NCI-H128 (cell line): ENCODE measurements around the gene ZNF48.
A peak's percentile ranks its signal among the peaks of the same experiment; 100 is the strongest.

Source experiments
- DNase-seq: peaks from one replicate; lab custom pipeline; 2025; ENCODE audit not compliant: unreplicated experiment; lab: John Stamatoyannopoulos, UW

The ZNF48 gene

DNA sequence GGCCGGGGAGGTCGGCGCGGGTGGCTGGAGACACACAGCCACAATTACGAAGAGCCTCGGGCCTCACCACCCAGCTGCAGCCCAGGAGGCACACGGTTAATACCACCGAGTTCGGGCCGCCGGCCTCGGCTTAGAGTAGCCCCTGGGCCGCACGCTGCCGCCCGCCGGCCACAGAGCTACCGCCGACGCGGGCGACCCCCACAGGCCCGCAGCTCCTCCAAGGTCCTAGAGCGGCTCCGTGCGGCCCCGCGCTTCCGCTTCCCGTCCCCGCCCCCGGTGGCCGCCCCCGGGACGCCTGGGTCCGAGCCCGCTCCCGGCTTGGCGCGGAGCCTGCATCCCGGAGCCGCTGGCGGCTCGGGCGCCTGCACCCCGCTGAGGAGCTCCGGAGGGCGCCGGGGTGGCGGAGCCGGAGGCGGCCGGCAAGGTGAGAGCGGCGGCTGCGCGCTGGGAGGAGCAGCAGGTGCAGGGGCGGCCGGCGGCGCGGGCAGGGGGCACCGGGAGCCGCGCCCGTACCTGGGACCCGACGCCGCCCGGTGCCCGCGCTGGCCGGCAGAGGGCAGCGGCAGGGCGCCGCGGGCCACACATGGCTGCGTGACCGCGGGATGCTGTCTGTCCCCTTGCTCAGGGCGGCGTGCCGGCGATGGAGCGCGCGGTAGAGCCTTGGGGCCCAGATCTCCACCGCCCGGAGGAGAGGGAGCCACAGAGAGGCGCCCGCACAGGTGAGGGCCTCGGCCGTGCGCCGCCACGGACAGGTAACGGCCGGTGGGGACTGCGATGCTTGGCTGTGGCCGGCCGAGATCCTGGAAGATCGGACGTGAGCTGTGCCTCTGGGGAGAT lies at the start of gene ZNF48:
Gene ZNF48 (plus strand): TSS at position 266 of the 837 bp plus-strand sequence. CDS start 375 bp downstream, at position 641.
- peak; percentile 55 for DNase-seq

DNA sequence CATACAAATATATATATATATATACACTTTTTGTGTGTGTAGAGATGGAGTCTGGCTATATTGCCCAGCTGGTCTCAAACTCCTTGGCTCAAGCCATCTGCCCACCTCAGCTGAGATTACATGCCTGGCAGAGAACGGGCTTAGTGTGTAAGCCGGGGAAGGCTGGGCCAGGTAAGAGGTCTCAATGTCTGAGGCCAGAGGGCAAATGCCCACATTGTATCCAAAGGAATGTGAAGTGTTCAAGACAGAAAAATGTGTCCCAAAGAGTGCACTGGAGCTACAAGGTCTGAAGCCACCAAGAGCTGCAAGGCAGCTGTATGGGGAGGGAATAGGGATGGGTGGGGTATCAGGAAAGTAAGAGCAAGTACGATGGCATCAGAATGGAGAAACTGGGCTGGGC lies 48.9 kb upstream of the ZNF48 start:
- no peak for DNase-seq

- no peak for DNase-seq
These were observed 47.1 kb upstream of the ZNF48 start for GRCh38 chr16:30348113-30348512.

DNA sequence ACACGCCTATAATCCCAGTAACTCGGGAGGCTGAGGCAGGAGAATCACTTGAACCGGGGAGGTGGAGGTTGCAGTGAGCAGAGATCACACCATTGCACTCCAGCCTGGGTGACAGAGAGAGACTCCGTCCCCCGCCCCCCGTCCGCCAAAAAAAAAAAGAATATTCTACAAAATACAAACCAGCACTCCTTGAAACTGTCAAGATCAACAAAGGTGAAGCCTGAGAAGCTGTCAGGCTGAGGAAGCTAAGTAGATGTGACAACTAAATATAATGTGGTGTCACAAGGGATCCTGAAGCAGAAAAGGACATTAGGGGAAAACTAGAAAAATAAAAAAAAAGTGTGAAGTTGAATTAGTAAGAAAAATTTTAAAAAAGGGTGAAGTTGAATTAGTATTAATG lies 46.3 kb upstream of the ZNF48 start:
- no peak for DNase-seq

DNA sequence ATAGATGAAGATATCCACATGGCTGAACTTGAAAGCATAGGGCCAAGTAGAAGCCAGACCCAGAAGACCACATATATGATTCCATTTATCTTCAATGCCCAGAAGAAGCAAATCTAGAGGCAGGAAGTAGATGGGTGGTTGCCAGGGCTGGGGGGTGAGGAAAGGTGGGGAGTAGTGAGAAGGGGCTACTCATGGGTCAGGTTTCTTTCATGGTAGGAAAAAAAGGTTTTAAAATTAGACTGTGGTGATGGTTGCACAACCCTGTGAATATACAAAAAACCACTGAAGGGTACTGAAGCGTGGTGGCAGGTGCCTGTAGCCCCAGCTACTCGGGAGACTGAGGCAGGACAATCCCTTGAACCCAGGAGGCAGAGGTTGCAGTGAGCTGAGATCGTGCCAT lies 45.5 kb upstream of the ZNF48 start:
- DNase-seq: no peak

GRCh38 chr16:30350134-30350871 lies 44.9 kb upstream of the ZNF48 start:
- no peak for DNase-seq

DNA sequence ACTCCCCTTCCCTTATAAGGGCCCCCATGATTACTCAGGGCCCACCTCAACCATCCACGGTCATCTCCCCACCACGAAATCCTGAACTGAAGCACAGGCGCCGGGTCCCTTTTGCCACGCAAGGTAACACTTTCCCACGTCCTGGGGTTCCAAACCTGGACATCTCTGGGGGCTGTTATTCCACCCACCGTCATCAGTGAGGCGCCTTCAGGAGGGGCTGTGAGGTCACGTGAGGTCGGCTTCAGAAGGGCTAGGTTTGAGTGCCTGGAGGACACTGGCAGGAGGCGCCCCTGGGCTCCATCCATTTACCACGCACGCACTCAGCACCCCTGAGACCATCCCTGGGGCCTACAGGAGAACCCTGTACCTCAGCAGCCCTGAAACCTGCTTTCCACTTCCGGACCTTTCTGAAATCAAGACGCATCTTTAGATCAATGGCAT lies 44.2 kb upstream of the ZNF48 start:
- DNase-seq: no peak

- no peak for DNase-seq
These were observed 43.4 kb upstream of the ZNF48 start for GRCh38 chr16:30351586-30352419.

- DNase-seq: no peak
These were observed 42.5 kb upstream of the ZNF48 start for GRCh38 chr16:30352488-30353401.

DNA sequence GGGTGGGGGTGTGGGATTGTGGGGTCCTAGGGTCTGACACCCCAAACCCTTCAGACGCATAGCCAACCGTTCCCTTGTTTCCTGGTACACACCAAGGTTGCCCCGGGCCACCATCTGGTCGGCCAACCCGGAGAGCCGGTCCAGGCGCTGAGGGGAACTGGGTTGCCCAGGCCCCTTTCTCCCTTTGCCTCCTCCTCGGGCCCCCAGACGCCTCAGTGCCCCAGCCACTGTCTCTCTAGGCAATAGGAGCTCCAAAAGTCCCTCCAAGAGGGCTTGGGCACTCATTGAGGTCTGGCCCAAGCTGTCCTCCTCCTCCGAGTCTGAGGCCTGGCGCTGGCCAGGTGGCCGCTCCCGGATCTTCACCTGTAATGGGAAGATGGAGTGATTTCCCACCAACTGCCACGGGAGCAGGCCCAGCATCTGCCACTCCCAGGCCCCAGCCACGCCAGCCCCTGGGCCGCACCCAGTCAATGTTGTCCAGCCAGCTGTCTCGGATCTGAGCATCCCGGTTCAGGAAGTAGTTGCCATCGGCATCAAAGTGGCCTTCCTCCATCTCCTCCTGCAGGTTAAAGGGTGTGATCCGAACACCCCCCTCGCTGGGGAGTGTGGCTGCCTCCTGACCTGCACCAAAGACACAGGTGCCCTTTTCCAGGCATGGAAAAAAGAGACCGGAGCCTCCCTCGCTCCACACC lies 41.6 kb upstream of the ZNF48 start:
- no peak for DNase-seq

DNA sequence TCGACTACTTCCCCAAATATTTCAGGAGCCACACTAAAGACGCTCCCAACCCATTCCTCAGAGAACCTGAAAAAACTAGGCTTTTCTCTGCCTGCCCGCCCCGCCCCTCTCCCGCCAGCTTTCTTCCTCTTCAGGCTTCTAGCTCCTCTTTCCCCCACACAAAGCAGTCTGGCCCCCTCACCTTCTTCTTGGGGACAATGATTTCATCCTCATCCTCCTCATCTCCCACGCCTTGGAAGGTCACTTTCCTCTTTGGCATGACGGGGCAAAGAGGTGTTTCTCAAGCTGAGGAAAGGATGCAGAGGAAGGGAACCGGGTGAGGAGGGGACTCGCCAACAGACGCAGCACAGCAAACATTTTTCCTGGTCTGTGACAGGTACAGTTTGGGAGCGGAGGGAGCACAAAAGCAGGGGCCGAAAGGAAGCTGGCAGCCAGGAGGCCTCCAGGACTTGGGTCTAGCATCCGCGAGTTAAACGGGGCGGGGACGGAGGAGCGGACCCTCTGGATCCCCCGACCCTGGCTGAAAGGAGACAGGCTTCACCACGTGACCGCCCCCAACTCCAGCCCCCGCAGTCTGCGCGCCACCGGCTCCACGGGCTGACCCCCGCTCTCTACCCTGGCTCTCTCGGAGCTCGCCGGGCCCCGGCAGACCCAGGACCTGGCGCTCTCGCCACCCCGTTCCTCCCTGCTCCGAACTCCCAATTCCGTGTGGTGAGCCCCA lies 40.6 kb upstream of the ZNF48 start:
- no peak for DNase-seq

DNA sequence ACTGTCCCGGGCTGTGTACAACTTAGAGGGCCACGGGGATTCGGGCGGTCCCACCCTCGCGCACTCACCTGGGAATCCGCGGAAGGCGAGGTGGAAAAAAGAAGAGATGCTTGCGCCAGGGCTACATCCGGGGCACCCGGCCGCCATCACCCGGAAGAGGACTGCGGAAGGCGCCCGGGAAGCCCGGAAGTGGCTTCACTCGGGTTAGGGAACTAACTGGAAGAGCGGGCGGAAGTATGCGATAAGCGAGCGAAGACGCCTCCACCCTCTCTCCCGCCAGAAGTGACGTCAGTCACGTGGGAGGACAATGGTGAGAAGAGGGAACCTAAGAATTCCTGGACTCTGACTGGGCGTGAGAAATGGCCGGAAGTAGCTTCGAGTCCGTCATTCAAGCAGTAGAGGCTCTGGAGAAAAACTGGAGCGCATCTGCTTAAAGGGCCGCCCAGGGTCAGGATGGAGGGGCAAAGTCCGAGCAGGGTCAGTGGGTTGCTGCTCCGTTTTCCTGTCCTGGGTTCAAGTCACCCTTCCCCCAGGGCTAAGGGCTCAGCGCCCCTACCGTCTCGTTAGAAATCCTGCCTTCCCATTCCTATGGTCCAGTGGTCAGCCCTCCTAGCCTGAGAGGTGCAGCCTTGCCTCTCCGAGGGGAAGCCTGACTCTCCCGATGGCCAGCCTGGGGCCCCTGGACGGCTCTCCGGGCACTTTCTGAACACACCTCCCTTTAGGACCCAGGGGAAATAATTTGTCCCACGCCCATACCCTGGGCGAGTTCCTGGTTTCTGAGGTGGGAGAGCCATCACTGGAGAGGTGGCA lies 39.9 kb upstream of the ZNF48 start, which contains the start of gene CD2BP2:
Gene CD2BP2 (minus strand): TSS at position 165 of the 810 bp plus-strand sequence. CDS start 627 bp downstream, outside the sequence.
- DNase-seq: peak; percentile 91

- DNase-seq: no peak
These were observed 39.3 kb upstream of the ZNF48 start for GRCh38 chr16:30355954-30356308.

DNA sequence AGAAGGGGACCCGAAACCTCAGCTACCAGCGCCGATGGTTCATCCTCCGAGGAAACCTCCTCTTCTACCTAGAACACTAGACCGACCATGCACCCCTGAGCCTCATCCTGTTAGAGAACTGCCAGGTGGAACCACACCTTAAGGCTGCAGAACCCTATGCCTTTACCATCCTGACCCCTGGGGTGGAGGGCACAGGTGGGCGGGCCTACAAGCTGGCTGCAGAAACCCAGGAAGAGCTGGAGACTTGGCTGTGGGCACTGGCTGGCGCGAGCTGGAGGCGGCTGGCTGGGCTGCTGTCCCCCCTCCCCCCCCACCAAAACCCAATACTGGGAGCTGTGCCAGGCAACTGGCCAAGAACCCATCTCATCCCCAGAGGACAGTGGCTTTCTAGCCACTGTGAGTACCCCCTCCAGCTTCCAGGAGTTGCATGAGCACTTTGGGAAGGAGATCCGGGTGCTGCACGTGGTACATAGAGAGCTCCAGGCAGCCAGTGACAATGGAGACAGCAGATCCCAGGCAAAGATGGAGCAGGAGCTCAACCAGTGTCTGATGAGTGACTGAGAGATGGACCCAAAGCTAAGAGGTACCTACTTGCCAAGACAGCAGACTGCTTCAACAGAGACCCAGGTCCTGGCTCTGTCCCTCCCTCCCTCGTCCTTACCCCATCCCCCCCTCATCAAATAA lies 38.7 kb upstream of the ZNF48 start:
- no peak for DNase-seq

GRCh38 chr16:30357085-30357714 lies 38.0 kb upstream of the ZNF48 start:
- no peak for DNase-seq

DNA sequence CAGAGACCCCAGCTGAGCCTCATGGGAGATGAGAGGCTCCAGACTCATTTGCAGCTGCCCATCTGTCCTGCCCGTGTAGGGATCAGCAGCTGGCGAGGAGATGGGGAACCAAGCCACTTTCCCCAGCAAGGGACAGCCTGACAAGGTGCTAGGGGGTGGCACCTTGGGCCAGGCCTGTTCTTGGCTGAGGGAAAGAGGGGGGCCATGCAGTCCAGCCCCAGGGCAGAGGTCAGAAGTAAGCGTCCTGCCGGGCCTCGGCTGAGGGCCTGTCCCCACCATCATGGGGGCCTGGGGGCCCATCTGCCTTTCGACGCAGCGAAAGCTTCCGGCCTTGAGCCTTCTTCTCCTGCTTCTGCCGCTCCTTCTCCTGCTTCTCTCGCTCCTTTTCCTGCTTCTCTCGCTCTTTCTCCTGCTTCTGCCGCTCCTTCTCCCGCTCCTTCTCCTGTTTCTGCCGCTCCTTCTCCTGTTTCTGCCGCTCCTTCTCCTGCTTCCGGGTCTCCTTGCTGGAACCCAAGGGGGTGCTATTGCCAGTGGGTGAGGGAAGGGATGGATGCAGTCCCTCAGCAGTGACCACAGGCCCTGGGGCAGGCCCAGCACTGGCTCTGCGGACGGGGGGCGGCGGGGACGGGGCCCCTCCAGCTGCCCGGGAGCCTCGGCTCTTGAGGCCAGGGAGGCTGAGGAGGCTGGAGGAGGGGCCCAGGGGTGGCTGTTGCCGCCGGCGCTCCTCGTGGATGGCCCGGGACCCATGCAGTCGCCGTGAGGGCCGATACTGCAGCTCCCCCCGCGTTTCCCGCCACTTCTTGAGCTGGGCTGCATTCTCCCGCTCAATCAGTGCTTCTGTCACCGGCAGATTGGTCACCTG lies 37.3 kb upstream of the ZNF48 start:
- no peak for DNase-seq
